Stimulated activated CD8-positive, alpha-beta memory T cell treated with anti-CD3 and anti-CD28 coated beads, Interleukin-4, amount 100 ng/mL, for 24 hours (primary cell): ENCODE data around the gene ENOPH1.
A peak's percentile ranks its signal among the peaks of the same experiment; 100 is the strongest.
"Not testable (repeated sequence)": the region's sequence is repeated elsewhere in the genome, so short reads cannot be mapped to it uniquely, and the experiment has no call there.

ENCODE experiments used
- DNase-seq: peaks from one replicate; pipeline ENCODE4 v3.0.0-alpha.2; 2020; ENCODE audit warnings: low read depth

ENOPH1 gene

DNA sequence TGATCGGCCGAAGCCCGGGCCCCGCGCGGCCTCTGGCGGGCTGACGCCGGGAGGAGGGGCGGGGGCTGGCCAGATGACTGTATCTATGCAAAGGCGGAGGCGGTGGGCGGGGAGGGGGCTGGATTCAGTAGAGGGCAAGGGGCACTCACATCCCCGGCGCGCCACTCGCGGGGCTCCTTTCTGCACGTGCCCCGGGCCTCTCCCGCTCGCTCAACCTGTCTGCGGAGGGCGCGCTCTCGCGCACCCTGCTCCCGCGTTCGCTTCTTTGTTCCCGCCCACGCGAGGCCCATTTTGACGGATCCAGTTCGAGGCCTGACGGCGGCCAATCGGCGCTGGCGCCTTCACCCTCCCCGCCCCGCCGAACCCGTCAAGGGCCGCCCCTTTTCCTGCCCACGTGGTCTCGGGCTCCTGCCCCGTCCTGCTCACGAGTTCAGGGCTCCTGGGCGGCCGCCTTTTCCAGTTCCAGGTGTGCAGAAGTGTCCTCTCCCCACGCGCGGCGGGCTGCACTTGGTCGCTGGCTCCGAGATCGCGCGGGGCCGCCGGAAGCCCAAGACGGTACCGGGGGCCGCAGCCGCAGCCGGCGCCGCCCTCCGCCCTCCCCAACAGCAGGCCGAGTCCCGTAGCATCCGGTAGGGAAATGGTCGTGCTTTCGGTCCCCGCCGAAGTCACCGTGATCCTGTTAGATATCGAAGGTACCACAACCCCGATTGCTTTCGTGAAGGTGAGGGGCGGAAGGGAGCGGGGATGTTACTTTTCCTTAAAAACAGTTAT, at the start of gene ENOPH1, which contains the start of gene HNRNPDL:
Gene ENOPH1 (plus strand): TSS at position 398 of the 771 bp plus-strand sequence. CDS start 240 bp downstream, at position 638.
Gene HNRNPDL (minus strand): TSS at position 270 of the 771 bp plus-strand sequence. CDS start 772 bp downstream, outside the sequence.
- DNase-seq = peak; percentile 99

DNA sequence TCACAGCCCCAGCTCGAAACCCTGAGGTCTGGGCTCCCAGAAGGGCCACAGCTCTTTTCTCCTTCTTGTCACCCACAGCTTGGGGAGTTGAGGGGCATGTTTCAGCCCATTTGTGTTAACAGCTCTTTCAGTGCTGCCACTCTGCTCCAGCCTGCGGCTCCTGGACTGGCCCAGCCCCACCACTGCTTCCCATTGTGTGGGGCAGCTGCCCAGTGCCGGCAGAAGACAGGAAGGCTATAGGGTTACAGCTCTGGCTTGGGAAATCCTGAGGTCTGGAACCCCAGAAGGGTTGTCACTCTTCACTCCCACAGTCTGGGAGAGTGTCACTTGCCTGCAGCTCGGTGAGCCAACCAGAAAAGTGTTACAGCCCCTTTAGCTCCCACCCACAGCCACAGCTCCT, 49.6 kb upstream of the ENOPH1 start:
- no peak for DNase-seq

DNA sequence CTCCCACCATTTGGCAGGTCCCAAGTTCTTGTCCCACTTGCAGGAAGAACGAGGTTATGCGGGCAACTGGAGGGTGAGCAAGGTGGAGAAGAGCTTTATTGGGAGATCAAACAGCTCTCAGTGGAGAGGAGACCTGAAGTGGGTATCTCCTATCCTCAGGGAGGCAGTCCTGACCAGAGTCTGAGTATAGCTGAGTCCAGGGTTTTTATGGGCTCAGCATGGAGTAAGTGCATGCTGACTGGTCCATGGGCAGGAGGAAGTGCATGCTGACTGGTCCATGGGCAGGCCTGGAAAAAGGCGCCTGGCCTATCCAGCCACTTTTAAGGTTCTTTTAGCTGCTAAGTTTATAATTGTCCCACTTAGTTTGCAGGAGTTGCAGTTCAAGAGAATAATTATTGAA, 49.2 kb upstream of the ENOPH1 start:
- DNase-seq = no peak

DNA sequence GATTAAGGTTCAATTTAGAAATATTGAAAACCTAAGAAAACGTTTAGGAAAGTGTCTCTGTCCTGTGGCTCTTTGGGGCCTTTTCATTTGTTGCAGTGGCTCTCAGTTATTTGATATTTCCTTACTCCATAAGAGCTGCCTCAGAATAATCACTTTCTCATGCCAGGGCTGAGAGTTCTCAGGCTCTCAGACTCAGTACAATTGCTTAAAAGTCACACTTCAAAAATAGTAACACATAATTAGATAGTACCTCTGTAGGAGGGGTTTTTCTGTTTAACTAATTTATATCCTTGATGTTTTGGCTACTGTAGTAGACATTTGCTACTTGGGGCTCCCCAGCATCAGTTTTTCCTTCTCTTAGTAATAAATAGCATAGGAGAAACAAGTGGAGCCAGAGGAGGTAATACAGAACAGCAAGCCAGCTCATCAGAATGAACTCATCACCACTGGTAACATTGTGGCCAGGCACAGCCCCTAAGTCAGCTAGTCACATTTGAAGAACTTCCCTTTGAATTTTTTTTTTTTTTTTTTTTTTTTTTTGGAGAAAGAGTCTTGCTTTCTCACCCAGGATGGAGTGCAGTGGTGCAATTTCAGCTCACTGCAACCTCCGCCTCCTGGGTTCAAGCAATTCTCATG, 48.6 kb upstream of the ENOPH1 start:
- DNase-seq = no peak

DNA sequence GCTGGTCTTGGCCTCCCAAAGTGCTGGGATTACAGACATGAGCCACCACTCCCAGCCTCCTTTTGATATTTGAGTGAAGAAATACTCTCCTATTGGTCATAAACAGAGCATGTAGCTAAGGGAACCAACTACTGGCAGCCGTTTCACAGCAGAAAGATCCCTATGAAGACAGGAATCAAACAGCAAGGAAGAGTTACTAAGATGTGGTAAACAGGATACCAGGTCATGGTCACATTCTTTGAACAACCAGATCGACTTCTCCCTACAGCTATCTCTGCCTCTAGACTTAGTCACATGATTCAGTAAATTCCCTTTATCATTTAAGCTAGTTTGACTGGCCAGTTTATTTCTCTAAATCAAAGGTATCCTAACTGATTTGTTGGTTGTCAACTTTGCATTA, 47.6 kb upstream of the ENOPH1 start:
- DNase-seq = no peak

DNA sequence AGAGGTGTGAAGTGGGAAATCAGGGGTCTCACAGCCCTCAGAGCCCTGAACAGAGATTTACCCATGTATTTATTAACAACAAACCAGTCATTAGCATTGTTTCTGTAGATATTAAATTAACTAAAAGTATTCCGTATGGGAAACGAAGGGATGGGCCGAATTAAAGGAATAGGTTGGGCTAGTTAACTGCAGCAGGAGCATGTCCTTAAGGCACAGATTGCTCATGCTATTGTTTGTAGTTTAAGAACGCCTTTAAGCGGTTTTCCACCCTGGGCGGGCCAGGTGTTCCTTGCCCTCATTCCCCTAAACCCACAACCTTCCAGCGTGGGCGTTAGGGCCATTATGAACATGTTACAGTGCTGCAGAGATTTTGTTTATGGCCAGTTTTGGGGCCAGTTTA, 44.1 kb upstream of the ENOPH1 start:
- not testable (repeated sequence) for DNase-seq

DNA sequence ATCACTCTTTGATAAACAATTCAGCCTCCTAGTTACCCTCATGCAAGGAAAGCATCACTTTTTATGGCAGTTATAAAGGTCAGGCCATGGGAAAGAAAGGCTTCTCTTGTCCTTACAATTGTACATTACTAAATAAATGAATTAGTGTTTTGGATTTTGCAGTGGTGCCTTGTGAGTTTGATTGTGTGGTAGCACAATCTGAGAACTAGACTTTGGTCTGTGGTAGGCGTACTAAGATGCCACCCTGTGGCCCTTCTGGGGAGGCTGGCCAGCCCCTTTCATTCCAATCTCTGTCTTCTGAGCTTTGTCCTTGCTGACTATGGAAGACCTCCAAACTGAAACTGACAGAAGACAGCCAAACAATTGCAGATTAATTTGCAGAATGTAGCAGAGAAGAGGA, 42.0 kb upstream of the ENOPH1 start:
- no peak for DNase-seq

DNA sequence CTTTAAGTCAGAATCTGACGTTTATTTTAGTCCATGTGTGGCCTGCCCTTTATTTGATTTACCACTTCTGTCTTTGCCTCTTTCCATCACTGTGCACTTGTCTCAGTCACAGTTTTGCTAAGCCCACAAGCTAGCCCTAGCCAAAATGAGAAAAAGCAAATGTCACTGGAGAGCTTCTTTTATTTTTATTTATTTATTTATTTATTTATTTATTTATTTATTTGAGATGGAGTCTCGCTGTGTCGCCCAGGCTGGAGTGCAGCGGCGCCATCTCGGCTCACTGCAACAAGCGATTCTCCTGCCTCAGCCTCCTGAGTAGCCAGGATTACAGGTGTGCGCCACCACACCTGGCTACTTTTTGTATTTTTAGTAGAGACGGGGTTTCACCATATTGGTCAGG, 40.3 kb upstream of the ENOPH1 start:
- DNase-seq = not testable (repeated sequence)

DNA sequence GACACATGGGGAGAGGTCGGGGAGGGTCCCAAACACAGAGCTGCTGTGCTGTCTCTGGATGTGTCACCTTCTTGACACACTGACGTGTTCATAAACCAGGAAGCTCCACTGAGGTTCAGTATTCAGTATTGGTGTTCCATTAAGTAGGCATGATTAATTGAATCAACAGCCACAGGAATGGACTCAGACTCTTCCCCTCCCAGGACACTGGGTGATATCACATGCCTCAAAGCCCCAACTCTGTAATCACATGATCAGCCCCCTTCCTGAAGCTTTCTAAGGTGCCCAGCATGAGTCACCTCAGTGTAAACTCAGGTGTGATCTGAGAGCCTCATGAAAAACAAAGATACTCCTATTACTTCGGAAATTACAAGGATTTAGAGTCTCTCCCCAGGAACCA, 35.5 kb upstream of the ENOPH1 start:
- DNase-seq = no peak

DNA sequence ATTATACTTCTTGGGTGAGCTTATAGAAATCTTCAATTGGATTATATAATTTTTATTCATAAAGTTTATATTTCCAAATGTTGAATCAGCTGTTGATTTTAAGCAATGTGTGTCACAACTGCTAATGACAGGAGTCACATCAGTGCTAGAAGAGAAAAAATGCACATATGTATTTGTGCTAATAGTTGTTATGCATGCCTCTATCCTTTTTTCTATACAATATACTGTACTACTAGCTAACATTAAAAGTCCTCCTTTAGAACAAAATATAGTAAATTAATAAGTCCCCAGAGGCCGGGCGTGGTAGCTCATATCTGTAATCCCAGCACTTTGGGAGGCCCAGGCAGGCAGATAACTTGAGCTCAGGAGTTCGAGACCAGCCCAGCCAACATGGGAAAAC, 32.9 kb upstream of the ENOPH1 start:
- no peak for DNase-seq

DNA sequence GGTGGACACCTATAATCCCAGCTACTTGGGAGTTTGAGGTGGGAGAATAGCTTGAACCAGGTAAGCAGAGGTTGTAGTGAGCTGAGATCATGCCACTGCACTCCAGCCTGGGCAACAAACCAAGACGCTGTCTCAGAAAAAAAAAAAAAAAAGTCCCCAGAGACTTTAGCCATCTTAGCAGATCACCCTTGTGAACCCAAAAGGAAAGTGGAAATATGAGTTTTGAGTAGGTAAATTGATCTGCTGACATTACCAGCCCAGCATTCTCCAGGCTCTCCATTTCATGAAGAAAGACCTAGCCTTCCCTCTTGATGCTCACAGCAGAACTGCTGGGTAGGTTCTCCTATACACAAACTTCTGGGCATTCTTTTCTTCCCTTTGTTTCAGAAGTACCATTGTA, 32.1 kb upstream of the ENOPH1 start:
- DNase-seq = no peak

DNA sequence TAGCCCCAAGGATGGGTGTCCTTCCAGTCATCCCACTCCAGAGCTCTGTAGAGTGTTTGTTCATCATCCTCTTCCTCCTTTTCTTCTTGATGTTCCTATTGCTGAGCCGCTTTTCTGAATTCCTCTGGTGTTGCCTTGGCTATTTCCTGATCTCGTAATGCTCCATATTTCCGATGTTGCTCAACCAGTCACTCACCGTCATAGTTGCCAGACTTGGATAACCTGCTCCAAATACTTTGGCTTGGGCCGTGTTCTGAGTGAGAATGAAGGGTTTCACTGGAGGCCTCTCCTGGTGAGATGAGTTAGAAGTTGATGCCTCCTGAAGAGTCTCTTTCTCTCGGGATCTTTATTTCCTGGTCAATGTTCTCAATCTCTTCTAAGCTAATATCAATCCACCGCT, 28.8 kb upstream of the ENOPH1 start:
- DNase-seq = no peak

DNA sequence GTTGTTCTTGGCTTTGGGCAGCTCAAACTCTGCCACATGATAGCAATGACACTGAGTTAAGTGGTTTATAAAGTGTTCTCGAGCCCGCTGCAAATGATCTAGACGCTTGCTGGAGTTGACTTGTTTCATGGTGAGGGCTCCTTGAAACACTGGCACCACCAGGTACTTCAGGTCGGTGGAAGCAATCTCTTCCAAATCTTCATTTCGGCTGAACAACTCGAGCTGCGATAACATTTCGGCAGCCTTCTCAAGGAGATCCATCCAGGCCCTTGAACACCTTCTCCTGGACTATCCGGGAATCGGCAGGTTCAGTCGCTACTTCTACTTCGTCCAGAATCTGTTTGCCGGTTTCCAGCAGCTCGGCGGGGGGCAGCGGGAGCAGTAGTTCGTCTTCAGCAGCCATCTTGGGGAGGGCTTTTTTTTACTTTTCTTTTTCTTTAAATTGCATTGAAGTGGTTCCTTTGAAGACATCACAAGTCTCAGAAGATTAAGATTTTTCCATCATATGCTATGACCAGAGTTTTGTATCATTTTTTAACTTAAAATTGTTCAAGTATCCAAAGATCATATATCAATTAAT, 28.1 kb upstream of the ENOPH1 start:
- DNase-seq = no peak

DNA sequence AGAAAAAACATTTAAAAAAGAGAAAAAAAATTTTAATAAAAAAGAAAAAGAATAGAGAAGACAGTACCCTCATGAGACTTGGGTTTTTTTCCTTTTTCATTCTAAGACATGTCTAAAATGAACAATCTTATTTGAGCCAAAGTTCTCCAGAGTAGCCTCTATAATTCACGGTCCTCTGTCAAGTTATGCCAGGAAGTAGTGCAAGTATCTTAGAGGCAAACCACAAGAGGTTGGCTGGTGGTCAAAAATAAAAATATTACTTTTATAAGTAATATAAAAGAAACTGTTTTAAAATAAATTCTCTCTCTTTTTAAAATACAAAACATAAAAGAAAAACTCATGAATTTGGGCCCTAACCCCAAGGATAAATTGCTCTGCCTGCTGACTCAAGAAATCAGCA, 26.7 kb upstream of the ENOPH1 start:
- DNase-seq = no peak

DNA sequence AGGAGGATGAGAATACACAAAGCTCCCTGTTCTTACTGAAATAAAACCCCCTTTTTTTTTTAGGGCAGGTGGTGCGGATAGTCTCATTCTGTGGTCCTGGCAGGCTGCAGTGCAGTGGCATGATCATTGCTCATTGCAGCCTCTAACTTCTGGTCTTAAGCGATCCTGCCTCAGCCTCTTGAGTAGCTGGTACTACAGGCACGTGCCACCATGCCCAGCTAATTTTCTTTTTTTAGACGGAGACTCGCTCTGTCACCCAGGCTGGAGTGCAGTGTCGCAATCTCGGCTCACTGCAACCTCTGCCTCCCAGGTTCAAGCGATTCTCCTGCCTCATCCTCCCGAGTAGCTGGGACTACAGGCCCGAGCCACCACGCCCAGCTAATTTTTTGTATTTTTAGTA, 15.3 kb upstream of the ENOPH1 start:
- not testable (repeated sequence) for DNase-seq

DNA sequence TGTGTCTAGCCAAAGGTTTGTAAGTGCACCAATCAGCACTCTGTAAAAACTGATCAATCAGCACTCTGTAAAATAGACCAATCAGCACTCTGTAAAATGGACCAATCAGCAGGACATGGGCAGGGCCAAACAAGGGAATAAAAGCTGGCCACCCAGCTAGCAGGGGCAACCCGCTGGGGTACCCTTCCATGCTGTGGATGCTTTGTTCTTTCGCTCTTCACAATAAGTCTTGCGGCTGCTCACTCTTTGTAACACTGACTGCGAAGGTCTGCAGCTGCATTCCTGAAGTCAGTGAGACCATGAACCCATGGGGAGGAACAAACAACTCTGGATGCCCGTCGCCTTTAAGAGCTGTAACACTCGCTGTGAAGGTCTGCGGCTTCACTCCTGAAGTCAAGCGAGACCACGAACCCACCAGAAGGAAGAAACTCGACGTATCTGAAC, 14.4 kb upstream of the ENOPH1 start:
- DNase-seq = no peak

DNA sequence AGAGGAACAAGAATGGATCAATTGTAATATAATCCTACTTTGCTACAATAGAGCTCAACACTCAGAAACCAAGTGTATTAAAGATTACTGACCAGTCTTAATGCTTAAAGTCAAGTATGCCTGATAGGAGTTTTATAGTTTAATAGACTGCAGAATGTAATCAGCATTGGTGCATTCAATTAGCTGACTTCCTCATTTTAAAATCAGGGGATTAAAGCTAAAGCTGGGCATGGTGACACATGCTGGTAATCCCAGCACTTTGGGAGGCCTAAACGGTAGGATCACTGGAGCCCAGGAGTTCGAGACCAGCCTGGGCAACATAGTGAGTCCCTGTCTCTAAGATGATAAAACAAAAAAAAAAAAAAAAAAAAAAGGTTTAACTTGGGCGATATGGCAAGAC, 10.9 kb upstream of the ENOPH1 start:
- no peak for DNase-seq

DNA sequence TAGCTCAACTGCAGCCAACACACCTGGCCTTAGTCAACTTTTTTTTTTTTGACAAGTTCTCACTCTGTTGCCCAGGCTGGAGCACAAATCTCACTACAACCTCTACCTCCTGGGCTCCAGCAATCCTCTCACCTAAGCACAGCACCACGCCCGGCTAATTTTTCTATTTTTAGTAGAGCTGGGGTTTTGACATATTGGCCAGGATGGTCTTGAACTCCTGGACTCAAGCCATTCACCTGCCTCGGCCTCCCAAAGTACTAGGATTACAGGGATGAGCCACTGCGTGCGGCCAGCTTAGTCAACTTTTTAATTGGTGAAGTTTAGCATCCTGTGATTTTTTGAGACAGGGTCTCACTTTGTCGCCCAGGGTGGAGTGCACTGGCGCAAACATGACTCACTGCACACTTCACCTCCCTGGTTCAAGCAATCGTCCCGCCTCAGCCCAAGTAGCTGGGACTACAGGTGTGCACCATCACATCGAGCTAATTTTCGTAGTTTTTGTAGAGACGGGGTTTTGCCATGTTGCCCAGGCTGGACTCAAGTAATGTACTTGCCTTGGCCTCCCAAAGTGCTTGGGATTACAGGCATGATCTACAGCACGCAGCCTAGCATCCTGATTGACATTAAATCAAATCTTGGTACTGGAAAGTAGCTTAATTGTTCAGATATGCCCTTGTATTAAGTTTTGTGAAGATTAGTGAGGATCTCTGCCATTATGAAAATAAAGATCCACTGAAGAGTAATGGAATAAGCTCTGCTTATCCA, 8.4 kb upstream of the ENOPH1 start:
- DNase-seq = no peak

DNA sequence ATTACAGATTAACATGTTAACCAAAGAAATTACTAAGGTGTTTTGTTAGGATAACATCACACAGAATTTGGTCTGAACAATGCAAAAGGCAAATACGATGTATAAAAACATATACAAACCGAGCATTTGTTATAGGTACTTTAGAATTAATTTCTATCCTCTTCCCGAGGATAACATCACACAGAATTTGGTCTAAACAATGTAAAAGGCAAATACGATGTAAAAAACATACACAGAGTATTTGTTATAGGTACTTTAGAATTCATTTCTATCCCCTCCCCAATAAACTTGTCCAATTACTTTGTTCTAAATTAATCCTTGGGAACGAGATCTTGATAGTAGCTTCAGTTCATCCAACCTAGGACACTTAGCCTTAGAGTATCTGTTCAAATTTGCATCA, 7.8 kb upstream of the ENOPH1 start:
- no peak for DNase-seq

DNA sequence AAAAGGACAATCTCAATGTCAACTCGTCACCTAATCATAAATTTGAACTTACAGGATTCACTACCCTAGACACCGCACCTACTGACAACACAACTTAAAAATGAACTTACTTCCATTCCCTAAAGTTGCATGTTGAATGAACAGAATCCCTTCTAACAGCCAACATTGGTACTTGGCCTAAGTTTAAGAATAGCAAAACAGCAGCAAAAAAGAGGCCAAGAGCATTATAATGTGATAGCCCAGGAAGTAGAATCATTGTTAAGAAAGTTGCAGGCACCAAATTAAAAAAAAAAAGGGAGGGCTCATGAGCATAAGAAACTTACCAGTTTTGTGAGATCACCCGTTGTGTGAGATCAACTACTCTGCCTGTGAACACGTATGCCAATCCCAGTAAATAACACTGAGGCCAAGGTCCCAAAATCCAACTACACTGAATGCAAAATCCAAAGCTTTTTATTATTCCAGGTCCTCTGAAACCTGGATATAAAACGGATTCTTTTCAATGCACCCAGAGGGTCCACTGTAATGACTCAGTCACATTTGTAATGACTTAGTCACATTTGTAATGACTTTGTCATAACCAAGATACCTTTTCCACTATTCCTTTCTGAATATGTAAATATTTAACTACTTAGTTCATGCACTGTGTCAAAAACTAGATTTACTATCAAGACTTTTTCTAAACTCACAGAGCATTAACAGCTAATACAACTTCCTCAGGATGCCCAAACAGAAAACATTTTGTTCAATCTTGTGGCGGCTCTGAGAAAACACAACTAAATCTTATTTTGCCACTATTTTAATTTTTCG, 6.9 kb upstream of the ENOPH1 start:
- DNase-seq = no peak

DNA sequence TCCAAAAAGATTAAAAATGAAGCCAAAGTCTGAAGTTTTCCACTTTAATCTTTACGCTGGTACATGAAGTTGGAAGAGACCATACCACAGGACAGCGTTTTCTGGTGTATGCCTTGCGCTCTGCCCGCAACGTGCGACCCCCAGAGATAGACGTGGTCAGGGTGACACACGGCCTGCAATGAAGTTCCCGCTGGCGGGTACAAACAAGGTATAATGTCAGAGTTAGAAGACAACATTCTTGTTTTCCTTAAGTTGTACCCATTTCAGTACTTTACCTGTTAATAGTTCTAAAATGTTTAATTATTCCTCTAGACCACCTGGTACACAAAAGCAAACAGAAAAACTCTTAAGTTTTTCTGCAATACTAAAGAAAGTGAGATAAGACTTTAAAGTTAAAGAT, 4.9 kb upstream of the ENOPH1 start:
- no peak for DNase-seq

DNA sequence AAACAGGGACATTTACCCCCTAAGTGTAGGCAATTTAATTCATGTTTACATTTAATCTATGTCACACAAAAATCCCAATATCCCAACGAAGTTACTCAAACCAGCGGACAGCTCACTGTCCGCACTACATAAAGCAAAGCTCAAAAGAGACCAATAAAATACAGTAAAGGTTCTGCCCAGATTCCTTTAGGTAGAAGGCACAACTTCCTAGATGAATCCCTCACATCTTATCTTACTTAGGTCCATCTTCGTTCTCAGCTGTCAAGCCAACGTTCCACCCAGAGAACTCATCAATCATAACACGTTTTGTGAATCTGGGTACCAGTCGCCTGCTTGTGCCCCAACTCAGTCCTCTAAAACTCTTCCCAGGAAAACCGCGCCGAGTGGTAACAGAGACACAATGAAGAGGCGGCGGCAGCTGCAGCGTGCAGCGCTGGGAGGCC, 1.8 kb upstream of the ENOPH1 start:
- DNase-seq = no peak
